HG03521 (cell line): ENCODE measurements around the gene RNF220.

Source experiments
- ATAC-seq: cut with Tn5 transposase; IDR thresholded peaks from one replicate; pipeline ENCODE4 v1.9.1; 2021; ENCODE audit warnings: mild to moderate bottlenecking, moderate library complexity; ENCODE audit not compliant: unreplicated experiment

Gene RNF220

DNA sequence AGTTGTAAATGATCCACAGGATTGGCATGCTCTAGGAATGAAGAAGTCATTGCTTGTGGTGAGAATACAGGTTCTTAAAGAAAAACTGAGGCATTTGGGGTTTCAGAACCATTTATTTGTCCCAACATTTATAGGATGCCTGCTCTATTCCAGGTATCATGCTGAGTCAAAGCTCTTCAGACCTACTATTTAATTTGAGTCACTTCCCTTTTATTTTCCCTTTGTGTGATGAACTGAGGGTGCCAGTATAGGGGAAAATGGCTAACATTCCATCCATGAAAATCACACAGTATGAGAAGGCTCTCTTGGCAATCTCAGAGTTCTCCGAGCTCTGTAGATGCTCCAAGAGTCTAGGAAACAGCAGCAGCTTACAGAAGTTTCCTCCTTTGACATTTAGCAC is 110.4 kb downstream of the RNF220 start:
- ATAC-seq, result no peak

- ATAC-seq, result no peak
Measured at GRCh38 chr1:44519035-44519676, 114.1 kb downstream of the RNF220 start.

GRCh38 chr1:44521378-44522080 is 116.5 kb downstream of the RNF220 start:
- ATAC-seq, result no peak

DNA sequence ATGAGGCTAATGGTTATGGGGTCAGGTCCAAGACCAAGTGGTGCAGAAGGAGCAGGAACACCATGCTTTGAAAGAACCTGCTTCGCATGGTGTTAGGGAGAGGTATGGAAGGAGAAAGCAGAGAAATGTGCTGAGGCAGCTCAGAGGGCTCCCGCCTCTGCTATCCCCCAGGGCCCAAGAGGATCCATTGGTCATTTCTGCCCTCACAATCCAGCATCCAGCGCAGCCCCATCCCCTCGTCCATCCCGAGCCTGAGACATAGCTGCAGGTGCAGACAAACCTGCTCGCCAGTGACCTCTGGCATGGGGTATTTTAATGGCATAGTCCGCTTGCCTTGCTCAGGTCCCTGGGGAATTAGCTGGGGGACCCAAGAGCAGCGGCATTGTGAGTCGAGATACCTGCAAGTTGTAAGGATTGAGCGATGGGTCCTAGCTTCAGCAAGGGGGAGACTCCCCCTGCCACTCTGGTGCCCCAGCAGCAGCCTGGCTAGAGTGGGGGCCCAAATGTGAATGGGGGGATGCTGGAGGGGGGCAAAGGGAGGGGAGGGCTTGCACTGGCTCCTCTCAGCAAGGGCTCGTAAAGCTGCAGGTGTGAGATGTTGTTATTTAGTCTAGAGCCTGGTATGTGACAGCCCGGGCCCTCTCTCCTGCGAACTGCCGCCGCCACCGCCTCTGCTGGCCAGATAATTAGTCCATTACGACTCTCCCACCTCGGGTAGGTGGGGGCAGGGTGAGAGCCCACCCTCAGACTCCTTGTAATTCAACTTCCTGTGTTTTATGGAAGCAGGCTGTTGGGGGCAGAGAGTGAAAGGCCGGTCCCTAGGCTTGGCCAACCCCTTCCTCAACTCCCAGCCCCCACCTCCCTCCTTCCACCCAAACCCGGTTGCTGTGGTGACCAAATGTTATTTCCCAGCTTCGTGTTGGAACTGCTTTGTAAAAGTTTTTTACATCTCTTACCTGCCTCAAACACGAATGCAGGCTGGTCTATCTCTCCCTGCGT is 118.8 kb downstream of the RNF220 start:
- ATAC-seq, result no peak

- ATAC-seq, result no peak
Measured at GRCh38 chr1:44524655-44525500, 119.8 kb downstream of the RNF220 start.

GRCh38 chr1:44526295-44527073 is 121.4 kb downstream of the RNF220 start:
- ATAC-seq, result no peak

GRCh38 chr1:44531785-44532566 is 126.9 kb downstream of the RNF220 start:
- no peak for ATAC-seq

DNA sequence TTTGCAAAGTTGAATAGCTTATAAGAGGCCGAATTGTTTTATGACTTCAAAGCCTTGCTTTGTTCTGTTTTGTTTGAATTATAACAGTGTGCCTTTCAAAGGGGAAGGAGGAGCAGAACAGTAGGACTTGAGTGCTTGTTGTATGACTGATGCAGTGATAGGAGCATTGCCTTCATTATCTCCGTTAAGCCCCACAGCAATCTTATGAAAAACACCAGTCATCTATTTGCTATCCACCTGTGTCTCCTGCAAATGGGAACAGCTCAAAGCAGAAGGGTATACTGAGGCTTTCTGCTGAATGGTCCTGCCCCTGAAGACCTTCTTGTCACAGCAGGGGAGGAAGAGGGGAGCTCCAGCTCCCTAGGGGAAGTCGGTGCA is 127.5 kb downstream of the RNF220 start:
- no peak for ATAC-seq

GRCh38 chr1:44534771-44535170 is 129.7 kb downstream of the RNF220 start:
- no peak for ATAC-seq

GRCh38 chr1:44536357-44537209 is 131.5 kb downstream of the RNF220 start:
- ATAC-seq, result no peak

- no peak for ATAC-seq
Measured at GRCh38 chr1:44537538-44537937, 132.5 kb downstream of the RNF220 start.

DNA sequence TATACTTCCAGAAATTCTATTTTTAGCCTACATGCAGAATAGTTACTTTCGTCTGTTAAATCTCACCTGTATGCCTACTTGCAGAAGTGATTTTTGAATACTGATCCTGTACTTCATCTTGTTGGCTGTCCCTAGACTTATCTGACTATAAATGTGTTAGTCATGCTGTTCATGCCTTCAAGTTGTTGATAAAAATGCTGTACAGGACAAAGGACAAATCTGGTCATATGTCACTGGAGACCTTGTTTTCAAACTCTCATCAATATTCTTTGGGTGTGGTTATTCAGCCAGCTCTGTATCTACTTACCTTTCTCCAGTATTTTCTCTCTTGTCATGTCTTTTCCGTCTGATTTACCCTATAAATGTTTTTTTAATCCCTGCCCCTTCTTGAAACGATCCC is 132.9 kb downstream of the RNF220 start:
- ATAC-seq, result no peak

DNA sequence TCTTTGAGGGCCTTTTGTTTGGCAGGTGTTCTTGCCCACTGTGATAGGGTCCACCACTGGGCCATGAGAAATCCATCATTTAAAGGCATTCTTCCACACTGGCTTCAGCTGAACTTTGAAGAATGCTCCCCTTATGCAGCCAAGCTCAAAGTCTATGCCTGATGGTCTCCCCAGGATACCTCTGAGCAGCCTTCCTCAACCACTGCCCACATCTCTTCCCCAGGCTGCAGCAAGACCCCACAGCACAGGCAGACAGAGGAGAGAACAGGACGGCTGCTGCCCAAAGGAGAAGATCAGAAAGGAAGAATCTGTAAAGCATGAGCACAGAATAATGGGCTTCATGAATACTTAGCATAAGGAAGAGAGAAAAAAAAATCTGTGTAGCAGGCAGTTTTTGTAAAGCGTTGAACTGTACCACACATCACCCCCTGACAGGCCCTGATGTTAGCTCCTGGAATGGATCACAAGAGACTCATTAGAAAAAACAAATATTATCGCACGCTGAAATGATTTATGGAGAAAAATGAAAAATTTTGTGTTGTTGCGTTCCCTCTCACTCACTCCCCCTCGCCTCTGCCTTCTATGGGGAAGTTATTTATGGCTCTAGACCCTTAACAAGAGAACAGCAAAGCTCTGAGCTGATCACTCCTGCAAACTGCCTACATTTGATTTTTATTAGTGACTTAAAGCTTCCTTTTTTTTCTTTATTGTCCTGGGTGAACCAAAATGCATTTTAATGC is 135.1 kb downstream of the RNF220 start:
- no peak for ATAC-seq

DNA sequence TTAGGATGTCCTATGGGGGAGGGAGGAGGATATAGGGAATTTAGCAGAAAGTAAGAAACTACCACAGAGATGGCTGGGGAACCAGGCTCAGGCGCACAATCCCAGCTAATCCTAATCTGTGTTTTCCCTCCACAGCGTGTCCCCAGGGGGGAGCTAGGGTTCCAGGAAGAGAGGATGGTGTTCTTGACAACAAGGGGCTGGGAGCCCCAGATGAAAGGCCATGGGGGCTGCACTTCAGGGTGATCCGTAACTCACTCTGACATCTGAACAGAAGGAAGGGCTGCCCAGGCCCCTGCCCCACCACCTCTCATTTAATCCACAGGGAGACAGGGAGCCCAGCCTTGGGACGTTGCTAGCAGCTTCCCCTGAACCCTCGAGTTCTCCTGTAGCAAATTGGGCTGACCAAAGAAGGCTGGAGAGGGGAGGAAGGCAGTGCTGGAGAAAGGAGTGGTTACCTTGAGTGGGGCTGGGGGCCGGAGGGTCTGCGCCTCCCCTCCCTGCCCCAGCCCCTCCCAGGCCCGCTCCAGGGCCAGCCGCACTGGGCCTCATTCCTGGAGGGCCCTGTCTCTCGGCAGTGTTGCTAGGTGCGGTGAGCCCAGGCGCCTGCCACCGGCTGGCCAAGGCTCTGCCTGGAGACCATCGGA is 137.5 kb downstream of the RNF220 start:
- ATAC-seq, result no peak

GRCh38 chr1:44543064-44543744 is 138.1 kb downstream of the RNF220 start:
- ATAC-seq, result no peak

GRCh38 chr1:44543786-44544185 is 138.7 kb downstream of the RNF220 start:
- no peak for ATAC-seq
